ENCODE results near the gene LCA5.

The LCA5 gene

GRCh38 chr6:79559706-79560105 lies 22.5 kb upstream of the LCA5 start (continued):
- TF ChIP-seq HIC1 (tag by site-specific recombination; IDR thresholded peaks at IDR 0.05) (no peak), PATZ1 (tag by site-specific recombination; IDR thresholded peaks at IDR 0.05) (no peak)

GRCh38 chr6:79557673-79558467 lies 20.6 kb upstream of the LCA5 start:
- Histone ChIP-seq H3K4me1 (ENCODE audit: control insufficient read depth, insufficient read depth, low read length) (no peaks in the 10 kb centered on the region), H3K4me3 (ENCODE audit: low read depth, low read length) (no peak overlapping the region), H3K36me3 (ENCODE audit: control insufficient read depth in 2 of 2, insufficient read depth in 1 of 2, low read length in 2 of 2) (no peaks in the 10 kb centered on the region), H3K9me3 (ENCODE audit: control insufficient read depth, insufficient read depth, low read depth, low read length) (no peaks in the 10 kb centered on the region), H3K27ac (ENCODE audit: extremely low read depth, low read depth, low read length) (no peak overlapping the region)
- ChIA-PET POLR2A (no interaction called here), CTCF (interaction anchor here (0.9 to 1.6 kb wide), 3 partner anchors 12 to 156 kb away, joined by 3 to 6 read pairs (median 3); no protein-coding TSS in a partner anchor)
- TF ChIP-seq ZNF133 (tag by site-specific recombination; IDR thresholded peaks at IDR 0.05), result no peak
- TF ChIP-seq REST (tag by site-specific recombination; IDR thresholded peaks at IDR 0.05), result 0 out of 2 replicates have a peak, but pooled peaks have one; percentile 31

GRCh38 chr6:79554305-79554704 lies 17.1 kb upstream of the LCA5 start:
- H3K4me3 ChIP-seq (ENCODE audit: low read depth, low read length), result no peak overlapping the region
- no peaks in the 10 kb centered on the region for H3K9me3 ChIP-seq (ENCODE audit: control insufficient read depth, insufficient read depth, low read depth, low read length)
- ChIA-PET POLR2A (no interaction called here), CTCF (interaction anchor here (0.6 to 1.8 kb wide), 3 partner anchors 9 to 78 kb away, joined by 4 to 8 read pairs (median 6); no protein-coding TSS in a partner anchor)
- H3K4me1 ChIP-seq (ENCODE audit: control insufficient read depth, insufficient read depth, low read length), result no peaks in the 10 kb centered on the region
- no peak overlapping the region for H3K27ac ChIP-seq (ENCODE audit: extremely low read depth, low read depth, low read length)
- peaks cover 0 to 6% of the 10 kb centered on the region in 2 experiments; a peak in 1 of 3 replicates for H3K36me3 ChIP-seq (ENCODE audit: control insufficient read depth in 2 of 2, insufficient read depth in 1 of 2, low read length in 2 of 2)
- TF ChIP-seq INSM2 (tag by site-specific recombination; IDR thresholded peaks at IDR 0.05) (no peak), ZNF214 (tag by site-specific recombination; IDR thresholded peaks at IDR 0.05; ENCODE audit: borderline replicate concordance) (no peak), AEBP2 (tag by site-specific recombination; IDR thresholded peaks at IDR 0.05; ENCODE audit: borderline replicate concordance) (no peak), ZNF707 (tag by site-specific recombination; IDR thresholded peaks at IDR 0.05) (no peak), ZNF132 (tag by site-specific recombination; IDR thresholded peaks at IDR 0.05; ENCODE audit: borderline replicate concordance) (no peak), ZNF266 (tag by site-specific recombination; IDR thresholded peaks at IDR 0.05; ENCODE audit: low read depth) (no peak), ZNF280C (tag by site-specific recombination; IDR thresholded peaks at IDR 0.05) (no peak), ZNF585B (tag by site-specific recombination; IDR thresholded peaks at IDR 0.05) (no peak), ZNF148 (tag by site-specific recombination; IDR thresholded peaks at IDR 0.05; ENCODE audit: borderline replicate concordance) (no peak), ZNF624 (tag by site-specific recombination; IDR thresholded peaks at IDR 0.05) (no peak)

All from HEK293 (cell line).